Breast epithelium (tissue), 3 donors: Measurements from ENCODE around the gene SAA2.

Source experiments
- POLR2A ChIP-seq: fragments of 450-650 bp; IDR thresholded peaks from one replicate; pipeline ENCODE4 v1.6.1; 2016; ENCODE audit warnings: antibody characterized with exemption, mild to moderate bottlenecking, moderate library complexity
- POLR2AphosphoS5 ChIP-seq, 3 donors: sonication (generic); formaldehyde crosslinking; IDR thresholded peaks; one replicate each; pipeline ENCODE4 v1.6.1; 2017; ENCODE audit warnings: antibody characterized with exemption in 3 of 3
- TF ChIP-seq, protein P1 (sequence below), 3 donors: fragments of 450-650 bp; IDR thresholded peaks; one replicate each; pipeline ENCODE4 v1.5.1; 2016 to 2017; ENCODE audit warnings: antibody characterized with exemption in 3 of 3, mild to moderate bottlenecking in 3 of 3, moderate library complexity in 3 of 3

GRCh38 chr11:18204771-18205170 is 43.7 kb downstream of the SAA2 start:
- TF ChIP-seq, protein P1, sequence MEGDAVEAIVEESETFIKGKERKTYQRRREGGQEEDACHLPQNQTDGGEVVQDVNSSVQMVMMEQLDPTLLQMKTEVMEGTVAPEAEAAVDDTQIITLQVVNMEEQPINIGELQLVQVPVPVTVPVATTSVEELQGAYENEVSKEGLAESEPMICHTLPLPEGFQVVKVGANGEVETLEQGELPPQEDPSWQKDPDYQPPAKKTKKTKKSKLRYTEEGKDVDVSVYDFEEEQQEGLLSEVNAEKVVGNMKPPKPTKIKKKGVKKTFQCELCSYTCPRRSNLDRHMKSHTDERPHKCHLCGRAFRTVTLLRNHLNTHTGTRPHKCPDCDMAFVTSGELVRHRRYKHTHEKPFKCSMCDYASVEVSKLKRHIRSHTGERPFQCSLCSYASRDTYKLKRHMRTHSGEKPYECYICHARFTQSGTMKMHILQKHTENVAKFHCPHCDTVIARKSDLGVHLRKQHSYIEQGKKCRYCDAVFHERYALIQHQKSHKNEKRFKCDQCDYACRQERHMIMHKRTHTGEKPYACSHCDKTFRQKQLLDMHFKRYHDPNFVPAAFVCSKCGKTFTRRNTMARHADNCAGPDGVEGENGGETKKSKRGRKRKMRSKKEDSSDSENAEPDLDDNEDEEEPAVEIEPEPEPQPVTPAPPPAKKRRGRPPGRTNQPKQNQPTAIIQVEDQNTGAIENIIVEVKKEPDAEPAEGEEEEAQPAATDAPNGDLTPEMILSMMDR (IDR thresholded peaks at IDR 0.05), result no peak
- TF ChIP-seq POLR2AphosphoS5 (IDR thresholded peaks at IDR 0.05) (no peak), POLR2A (no peak)
